AG08396 (cell line): ENCODE results near the gene PRKAR1A.
A peak's percentile ranks its signal among the peaks of the same experiment; 100 is the strongest.

Source experiments
- DNase-seq: peaks from one replicate; pipeline ENCODE4 v3.0.0; 2012; ENCODE audit warnings: low spot score, mixed read lengths

PRKAR1A gene

DNA sequence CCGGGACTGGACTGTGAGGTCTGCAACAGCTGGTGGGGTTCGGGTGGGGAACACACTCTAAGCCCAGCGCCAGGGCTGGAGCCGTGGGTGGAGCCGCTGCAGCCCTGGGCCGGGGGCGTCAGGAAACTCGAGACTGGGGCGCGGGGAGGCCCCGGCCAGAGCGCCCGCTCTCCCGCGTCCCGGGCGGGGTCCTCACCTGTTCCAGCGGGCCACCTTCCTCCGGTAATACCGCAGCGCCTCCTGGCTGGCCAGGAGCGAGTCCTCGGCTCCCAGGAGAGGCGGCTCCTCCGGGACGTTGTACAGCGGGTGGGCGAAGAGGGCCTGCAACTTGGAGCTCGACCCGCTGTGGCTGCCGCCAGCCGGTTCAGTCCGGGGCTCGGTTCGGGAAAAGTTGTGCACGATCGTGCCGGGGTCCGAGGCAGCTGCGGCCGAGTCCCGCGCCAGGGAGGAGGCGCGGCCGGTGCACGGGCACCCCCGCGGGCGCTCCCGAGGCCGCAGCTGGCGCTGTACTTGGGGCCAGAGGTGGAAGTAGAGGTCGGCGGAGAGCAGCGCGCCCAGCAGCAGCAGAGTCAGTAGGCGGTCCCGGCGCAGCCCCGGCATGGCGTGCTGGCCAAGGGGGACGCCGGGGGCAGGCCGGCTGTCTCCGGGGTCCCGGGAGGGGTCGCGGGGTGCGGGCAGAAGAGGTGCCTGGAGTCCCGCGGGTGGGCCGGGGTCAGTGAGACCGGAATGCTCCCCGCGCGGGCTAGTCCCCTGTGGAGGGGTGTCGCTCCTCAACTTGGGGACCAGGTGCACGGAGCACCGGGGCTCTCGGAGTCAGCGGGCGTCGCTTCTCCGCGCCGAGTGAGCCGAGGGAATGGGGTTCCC lies 88.1 kb downstream of the PRKAR1A start:
- peak; percentile 48 for DNase-seq
